Activated CD8-positive, alpha-beta memory T cell treated with anti-CD3 and anti-CD28 coated beads for 4 hours (primary cell): ENCODE measurements around the gene TSFM.

ENCODE experiments used
- DNase-seq, 2 donors: peaks; one replicate each; pipeline ENCODE4 v3.0.0-alpha.2; 2020; ENCODE audit warnings: low read depth in 2 of 2

The TSFM gene

DNA sequence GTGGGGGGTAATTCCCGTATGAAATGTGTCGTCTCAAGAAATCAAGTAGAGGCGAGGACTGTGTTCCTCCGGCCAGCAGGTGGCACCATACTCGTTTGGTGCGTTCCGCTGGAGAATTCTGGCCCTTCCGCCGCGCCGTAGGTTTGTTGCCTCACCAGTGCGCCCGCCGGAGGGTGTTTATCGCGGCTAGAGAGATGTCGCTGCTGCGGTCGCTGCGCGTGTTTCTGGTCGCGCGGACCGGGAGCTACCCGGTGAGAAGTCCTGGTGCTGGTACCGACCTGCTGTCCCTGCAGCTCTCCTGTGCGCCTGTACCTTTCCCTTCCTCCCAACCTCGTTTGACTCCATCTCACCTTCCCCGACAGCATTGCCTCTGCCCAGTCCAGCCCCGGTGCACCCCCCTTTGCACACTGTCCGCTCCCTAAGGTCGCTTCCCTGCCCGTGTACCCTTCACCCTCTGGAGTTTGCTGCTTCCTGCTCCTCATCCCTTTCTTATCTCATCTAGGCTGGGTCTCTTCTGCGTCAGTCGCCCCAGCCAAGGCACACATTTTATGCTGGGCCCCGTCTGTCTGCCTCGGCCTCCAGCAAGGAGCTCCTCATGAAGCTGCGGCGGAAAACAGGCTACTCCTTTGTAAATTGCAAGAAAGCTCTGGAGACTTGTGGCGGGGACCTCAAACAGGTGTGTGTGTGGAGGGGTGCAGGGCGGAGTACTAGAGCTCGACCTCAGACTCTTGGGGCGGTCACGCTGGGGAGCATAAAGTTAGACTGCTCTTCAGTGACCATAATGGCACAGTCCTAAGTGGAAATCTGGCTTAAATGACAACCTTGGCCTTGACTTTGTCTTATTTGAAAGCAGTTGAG lies at the start of gene TSFM:
Gene TSFM (plus strand): TSS at position 180 of the 858 bp plus-strand sequence. CDS start 15 bp downstream, at position 195.
- peak; percentile 90 to 91 for DNase-seq

DNA sequence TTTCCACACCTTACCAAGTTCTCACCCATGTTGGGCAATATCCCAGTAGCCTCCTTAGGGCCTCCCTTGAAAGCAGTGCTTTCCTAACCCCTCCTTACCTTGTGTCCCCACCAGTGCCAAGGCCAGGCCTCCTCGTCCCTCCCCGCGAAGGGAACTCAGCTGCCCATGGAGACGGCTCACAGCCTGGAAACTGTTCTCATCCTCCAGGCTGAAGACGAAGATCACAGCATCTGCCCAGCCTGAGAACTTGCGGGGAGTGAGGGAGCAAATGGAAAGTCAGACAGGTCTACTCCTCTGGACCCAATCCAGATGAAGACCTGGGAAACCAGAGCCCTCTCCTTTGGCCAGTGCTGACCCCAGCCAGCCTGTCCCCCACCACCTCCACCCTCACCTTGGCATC lies 48.7 kb upstream of the TSFM start:
- no peak for DNase-seq

GRCh38 chr12:57734591-57734990 lies 48.0 kb upstream of the TSFM start:
- DNase-seq, result no peak

DNA sequence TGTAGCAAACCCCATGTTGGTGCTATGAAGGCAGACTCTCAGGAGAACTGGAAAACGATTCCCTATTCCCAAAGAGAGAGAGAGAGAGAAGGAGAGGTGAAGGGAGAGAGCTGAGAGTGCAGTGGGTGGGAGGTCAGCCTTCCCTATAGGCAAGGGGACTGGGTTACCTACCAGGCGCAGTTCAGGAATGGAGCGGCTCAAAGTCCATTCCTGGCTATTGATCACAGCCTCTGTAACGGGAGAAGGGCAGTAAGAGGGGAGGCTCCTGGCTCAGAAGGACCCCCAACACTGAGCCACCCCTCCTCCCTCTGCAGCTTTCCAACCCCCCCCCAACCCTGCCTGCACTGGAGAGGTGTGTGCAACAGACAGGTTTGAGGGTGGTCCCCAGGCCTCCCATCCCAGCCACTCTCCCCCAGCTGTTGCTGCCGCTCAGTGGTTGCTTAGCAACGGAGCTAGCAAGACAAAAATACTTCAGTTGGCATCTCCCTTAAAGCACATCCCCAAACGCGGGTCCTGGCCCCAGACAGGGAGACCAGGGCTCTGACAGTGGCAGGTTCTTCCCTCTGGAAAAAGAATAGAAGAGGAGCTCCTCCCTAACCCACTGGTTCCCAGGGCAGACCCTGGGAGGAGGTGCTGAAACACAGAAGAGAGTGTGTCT lies 47.3 kb upstream of the TSFM start:
- no peak for DNase-seq

- no peak for DNase-seq
Observed at GRCh38 chr12:57735952-57736740, 46.4 kb upstream of the TSFM start.

DNA sequence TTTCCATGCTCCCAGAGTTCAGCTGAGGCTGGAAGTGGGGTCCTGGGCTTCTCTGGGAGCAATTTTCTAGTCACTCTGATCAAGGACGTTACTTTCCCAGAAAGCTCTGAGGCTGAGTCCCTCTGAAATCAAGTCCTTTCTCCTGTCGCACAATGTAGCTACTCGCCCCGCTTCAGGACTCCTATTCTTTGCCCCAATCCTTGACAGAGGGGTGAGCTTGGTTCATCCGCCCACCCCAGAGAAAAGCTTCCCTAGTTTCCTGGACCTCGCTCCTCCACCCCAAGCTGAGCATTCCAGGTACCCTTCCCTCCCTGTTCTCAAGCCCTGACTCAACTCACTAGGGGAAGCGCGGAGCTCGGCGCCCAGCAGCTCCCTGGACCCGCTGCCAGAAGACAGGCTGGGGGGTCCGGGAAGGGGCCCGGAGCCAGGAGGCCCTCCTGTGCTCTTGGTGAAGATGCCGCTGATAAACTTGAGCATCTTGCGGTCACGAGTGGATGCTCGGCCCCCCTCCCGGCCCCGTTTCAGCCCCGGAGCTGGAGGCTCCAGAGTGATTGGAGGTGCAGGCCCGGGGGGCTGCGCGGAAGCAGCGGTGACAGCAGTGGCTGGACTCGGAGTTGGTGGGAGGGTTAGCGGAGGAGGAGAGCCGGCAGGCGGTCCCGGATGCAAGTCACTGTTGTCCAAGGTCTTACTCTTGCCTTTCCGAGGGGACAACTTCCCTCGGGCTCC lies 45.7 kb upstream of the TSFM start:
- no peak for DNase-seq

DNA sequence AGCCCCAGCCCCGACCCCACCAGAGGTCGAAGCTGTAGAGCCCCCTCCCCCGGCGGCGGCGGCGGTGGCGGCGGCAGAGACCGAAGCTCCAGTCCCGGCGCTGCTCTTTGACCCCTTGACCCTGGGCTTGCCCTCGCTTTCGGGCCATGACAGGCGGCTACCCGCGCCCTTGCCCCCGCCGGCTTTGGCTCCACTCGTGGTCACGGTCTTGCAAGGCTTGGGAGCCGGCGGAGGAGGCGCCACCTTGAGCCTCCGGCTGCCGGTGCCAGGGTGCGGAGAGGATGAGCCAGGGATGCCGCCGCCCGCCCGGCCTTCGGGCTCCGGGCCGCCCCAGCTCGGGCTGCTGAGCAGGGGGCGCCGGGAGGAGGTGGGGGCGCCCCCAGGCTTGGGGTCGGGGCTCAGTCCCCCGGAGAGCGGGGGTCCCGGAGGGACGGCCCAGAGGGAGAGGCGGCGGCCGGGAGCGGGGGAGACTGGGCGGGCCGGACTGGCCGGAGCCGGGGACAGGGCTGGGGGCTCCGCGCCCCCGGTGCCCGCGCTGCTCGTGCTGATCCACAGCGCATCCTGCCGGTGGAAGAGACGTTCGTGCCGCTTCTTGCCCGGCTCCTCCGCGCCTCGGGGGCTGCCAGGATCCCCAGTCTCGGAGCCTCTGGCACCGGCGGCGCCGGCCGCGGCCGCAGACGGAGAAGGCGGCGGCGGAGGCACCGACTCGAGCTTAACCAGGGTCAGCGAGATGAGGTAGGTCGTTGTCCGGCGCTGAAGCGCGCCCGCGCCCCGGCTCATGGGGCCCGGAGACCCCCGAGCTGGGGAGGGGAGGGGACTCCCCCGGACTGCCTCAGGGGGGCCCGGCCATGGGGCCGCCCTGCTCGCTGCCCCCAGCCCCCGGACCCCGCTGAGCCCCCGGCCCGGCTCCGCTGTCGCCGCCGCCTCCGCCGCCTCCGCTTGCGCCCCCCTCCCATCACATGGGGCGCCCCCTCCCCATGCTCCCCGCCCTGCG lies 44.8 kb upstream of the TSFM start:
- DNase-seq, result no peak

DNA sequence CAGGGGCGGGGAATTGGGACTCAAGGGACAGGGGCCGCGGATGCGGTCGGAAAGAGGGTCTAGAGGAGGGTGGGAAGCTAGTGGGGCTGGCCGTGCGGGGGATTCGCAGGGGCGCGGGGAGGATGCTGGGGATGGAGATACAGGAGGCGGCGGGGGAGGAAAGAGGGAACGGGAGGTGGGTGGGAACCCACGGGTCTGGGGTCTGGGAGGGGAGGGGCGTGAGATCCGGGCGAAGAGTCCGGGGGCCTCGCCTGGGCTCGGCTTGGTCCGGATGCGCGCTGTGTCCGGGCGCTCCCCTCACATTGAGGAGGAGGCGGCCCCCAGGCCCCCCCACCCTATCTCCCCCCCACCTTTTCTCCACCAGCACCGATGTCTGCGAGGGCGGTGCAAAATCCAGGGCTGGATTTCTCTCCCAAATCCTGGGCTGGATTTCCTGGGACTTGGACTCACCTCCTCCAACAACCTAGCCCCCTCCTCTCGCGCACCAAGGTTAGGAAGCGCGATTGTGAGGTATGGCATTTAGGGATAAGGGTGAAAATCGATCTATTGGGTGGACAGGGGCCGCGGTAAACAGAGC lies 43.8 kb upstream of the TSFM start, which contains the start of gene AGAP2:
Gene AGAP2 (minus strand): TSS at position 82 of the 577 bp plus-strand sequence. CDS start 496 bp downstream, outside the sequence.
- DNase-seq, result no peak

DNA sequence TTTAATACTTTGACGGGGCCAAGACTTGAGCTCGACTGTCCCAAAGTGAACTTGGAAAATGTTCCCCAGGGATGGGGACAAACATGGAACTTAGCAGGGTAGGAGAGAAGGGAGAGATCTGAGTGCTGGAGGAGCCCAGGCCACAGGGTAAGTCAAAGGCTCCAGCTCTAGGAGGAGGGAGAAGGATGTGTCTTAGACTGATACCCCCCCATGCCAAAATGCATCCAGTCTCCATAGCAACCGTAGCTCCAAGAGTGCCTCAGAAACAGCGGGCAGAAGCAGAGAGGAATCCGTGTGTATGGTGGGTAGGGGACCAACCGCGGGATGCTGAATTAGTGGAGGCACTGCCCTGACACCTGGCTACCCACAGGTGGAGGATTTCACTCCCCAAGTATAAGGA lies 43.2 kb upstream of the TSFM start:
- no peak for DNase-seq

GRCh38 chr12:57739914-57740538 lies 42.6 kb upstream of the TSFM start:
- DNase-seq, result no peak

GRCh38 chr12:57740656-57741412 lies 41.8 kb upstream of the TSFM start:
- peak; percentile 49 to 66 for DNase-seq

DNA sequence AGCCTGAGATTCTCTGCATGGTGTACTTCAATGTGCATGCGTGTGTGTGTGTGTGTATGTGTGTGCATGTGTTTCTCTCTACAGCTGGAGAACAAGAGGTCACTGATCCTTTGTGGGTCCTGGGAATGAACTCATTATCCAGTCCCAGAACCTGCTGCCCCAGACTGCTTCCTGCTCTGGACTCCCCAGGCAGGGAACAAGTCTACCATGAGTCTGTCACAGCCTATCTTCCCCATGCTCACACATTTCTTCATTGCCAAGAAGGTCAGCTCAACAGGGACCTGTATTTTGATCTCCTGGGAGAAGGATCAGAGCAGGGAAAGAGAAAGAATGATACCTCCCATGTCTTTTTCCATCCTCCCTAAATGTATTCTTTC lies 41.2 kb upstream of the TSFM start:
- no peak for DNase-seq

DNA sequence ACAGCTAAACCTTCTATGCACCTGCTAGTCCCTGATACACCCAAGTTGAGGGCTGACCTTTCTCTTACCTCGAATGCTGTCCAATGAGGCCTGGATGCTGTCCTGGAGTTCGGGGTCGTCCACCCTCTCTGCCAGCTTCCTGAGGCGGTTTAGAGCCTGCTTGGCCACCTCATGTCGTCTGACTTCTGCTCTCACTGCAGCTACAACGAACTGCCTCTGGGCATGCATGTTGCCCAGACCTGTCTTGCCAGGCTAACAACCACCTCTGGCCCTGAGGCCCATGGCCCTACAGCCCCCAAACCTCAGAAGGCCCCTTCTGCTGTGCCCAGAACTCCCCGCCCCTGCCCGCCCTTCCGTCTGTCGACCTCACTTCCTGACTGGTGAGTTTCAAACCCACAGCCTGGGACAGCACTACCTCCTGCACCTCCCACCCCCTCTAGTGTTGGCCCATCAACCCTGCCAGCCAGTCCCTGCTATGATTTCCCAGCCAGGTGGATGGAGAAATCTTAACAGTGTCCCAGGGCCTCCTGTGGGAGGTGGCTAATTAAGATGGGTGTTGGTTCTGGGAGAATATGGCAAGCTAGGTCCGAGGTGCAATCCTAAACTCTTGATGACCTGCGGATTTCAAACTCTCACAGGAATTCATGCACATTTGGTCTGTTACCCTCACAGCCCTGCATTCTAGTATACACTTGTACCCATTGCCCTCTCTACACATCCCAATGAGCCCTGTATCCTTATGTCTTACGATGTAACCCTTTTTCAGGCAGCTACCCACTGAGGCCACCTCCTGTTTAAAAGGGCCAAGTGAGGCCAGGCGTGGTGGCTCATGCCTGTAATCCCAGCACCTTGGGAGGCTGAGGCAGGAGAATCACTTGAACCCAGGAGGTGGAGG lies 40.5 kb upstream of the TSFM start:
- peak; percentile 58 to 66 for DNase-seq

GRCh38 chr12:57743769-57744168 lies 38.8 kb upstream of the TSFM start:
- DNase-seq, result no peak

DNA sequence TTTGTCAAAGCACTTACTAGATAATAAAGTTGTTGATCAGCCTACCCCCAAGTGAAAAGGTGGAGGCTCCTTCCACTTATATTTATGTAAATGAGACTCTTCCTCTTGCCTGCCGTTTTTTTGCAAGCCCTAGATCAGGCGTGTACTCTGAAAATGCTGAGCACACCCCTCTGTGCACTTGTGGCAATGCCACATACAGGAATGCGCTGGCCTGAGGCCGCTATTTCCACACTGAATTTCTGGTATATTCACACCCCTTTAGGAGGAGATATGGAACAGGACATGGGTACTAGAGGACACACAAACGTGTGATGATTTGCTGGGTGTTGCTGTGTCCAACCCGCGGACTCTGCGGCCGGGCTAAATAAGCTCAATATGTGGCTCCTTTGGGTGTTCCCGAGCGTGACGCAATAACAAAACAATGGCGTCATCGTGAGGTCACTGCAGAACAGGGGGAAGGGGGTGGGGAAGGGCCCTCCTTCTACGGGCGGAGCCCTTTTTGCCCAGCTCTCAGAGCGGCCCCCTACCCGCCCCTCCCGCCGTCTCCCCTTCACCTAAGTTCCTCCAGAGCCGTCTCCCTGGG lies 38.3 kb upstream of the TSFM start:
- peak in 1 of 2 donors; percentile 41 for DNase-seq

DNA sequence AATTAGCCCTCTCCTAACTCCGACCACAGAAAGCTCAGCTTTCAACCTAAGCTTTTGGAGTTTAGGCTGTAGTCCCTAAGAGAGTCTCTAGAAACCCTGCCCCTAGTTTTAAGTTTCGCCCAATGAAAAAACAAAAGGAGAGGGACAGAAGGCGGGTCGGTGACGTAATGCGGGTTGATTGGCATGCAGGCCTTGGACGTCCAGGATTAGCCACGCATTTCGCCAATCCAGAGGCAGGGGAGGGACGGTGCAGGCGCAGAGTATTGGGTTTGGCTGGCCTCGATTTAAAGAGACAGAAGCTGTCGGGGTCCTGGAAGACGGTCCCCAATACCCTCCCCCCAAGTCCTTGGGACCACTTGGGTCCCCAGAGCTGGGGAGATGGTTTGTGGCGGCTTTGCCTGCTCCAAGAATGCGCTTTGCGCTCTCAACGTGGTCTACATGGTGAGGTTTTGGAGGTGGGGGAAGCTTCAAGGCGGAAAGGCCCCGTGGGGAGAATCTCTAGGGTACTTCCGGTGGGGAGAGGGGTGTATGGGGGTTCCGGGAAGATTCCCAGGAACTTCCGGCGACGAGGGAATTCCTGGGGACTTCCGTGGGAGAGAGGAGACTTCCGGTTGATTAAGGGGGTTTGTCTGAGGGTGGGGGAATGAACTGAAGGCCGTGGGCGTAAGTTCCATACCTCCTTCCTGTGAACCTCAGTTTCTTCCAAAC lies 37.7 kb upstream of the TSFM start, which contains the start of gene TSPAN31:
Gene TSPAN31 (plus strand): TSS at position 263 of the 708 bp plus-strand sequence. CDS start 116 bp downstream, at position 379.
- peak; percentile 88 to 93 for DNase-seq

DNA sequence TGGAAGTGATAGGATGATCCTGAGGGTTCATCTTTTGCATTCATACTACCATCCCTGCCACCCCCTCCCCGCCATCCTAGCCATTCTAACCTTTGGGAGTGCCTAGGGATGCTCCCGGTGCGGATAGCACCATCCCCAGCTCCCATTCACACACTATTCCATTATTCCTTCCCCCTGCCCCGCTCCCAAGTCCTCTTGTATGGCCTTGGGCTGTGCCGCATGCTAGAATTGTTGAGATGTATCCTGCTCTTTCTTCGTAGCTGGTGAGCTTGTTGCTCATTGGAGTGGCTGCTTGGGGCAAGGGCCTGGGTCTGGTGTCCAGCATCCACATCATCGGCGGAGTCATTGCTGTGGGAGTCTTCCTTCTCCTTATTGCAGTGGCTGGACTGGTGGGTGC lies 37.1 kb upstream of the TSFM start:
- no peak for DNase-seq
